Sigmoid colon (tissue), 7 donors: ENCODE results near the gene NOX5. TPM values are rescaled to one million over a fixed set of nuclear protein-coding genes. Genes with fewer than 3 reads are reported as not detected.

Source experiments
- DNase-seq: peaks from one replicate; pipeline ENCODE4 v3.0.0-alpha.2; 2019
- H3K27ac ChIP-seq, 4 donors: fragments of 200-600 bp; sonication (generic); one replicate each; pipeline ENCODE4 v1.5.1; 2016 to 2019; ENCODE audit warnings: mild to moderate bottlenecking in 1 of 4
- H3K27me3 ChIP-seq, 3 donors: fragments of 200-600 bp; sonication (generic); one replicate each; pipeline ENCODE4 v1.5.1; 2019; ENCODE audit warnings: mild to moderate bottlenecking in 1 of 3
- H3K36me3 ChIP-seq, 4 donors: fragments of 200-600 bp; sonication (generic); one replicate each; pipeline ENCODE4 v1.5.1; 2016 to 2019
- H3K4me1 ChIP-seq, 4 donors: fragments of 200-600 bp; sonication (generic); one replicate each; pipeline ENCODE4 v1.5.1; 2017 to 2019
- H3K4me3 ChIP-seq, 4 donors: fragments of 200-600 bp; sonication (generic); one replicate each; pipeline ENCODE4 v1.5.1; 2017 to 2019; ENCODE audit warnings: mild to moderate bottlenecking in 2 of 4, moderate library complexity in 1 of 4
- H3K9me3 ChIP-seq, 4 donors: fragments of 200-600 bp in 3 of 4; sonication (generic) in 3 of 4; one replicate each; pipeline versions ENCODE4 v1.5.1 to v1.6.1; 2013 to 2019
- CTCF ChIP-seq, 4 experiments: fragments of 450-650 bp in 3 of 4; fragments of 200-600 bp in 1 of 4; IDR thresholded peaks; one replicate each; pipeline ENCODE4 v1.5.1; 2016 to 2019; ENCODE audit warnings: antibody characterized with exemption in 4 of 4, mild to moderate bottlenecking in 3 of 4, moderate library complexity in 2 of 4
- EP300 ChIP-seq, 4 donors: sonication (generic); formaldehyde crosslinking; IDR thresholded peaks; one replicate each; pipeline ENCODE4 v1.6.1; 2017; ENCODE audit warnings: antibody characterized with exemption in 4 of 4
- POLR2A ChIP-seq, 2 donors: fragments of 450-650 bp; IDR thresholded peaks; one replicate each; pipeline ENCODE4 v1.6.1; 2016; ENCODE audit warnings: antibody characterized with exemption in 2 of 2, mild to moderate bottlenecking in 2 of 2, moderate library complexity in 2 of 2
- POLR2AphosphoS5 ChIP-seq, 4 donors: sonication (generic); formaldehyde crosslinking; IDR thresholded peaks; one replicate each; pipeline ENCODE4 v1.6.1; 2017; ENCODE audit warnings: antibody characterized with exemption in 4 of 4
- WGBS, 2 donors: extraction: QIAGEN DNeasy Blood & Tissue Kit; methylation state at CpG; one replicate each; pipeline ENCODE4 v1.1.7; 2013; 5-methylcytosine and 5-hydroxymethylcytosine counted together
- intact Hi-C: fragments of 100-400 bp; cut with DNase I; formaldehyde crosslinking; loops from one replicate; pipeline ENCODE4 v1.15.1; 2023
- polyA plus RNA-seq, 3 donors: library from polyadenylated mRNA; stranded (reverse); fragments of 200-250 nt; gene quantifications; one replicate each; pipeline ENCODE4 v1.2.3, GENCODE V29; 2013
- total RNA-seq, 4 donors: library from RNA; depleted of rRNA; stranded (reverse); fragments of >200 nt; gene quantifications; one replicate each; pipeline ENCODE4 v1.1.0, GENCODE V29; 2016
- donor health status: healthy with polysubstance abuse.
- donor health status: Bipolar disorder and iron deficiency.
- donor health status: healthy.

NOX5 gene
- total and polyA plus RNA-seq, 7 donors, result 0.16 to 0.49 (median 0.36) TPM; not detected in 4

- TF ChIP-seq CTCF (IDR thresholded peaks at IDR 0.05), result no peak
- no peak for TF ChIP-seq EP300 (IDR thresholded peaks at IDR 0.05)
- TF ChIP-seq POLR2AphosphoS5 (IDR thresholded peaks at IDR 0.05), result no peak
- no peak for TF ChIP-seq POLR2A (IDR thresholded peaks at IDR 0.05)
- no peaks in the 10 kb centered on the region for H3K4me1 ChIP-seq
- no peak for DNase-seq
- intact Hi-C loops, result no loop called here
- no peak overlapping the region for H3K27ac ChIP-seq
- no peaks in the 10 kb centered on the region for H3K27me3 ChIP-seq
- no peaks in the 10 kb centered on the region for H3K9me3 ChIP-seq
- H3K36me3 ChIP-seq, result no peaks in the 10 kb centered on the region
- WGBS, 2 donors, result 79 to 81% methylated on average over 7 of the region's 7 CpGs
- H3K4me3 ChIP-seq, result no peak overlapping the region
Observed at GRCh38 chr15:68990231-68990991, 24.1 kb upstream of the NOX5 start.

- WGBS, 2 donors, result 80 to 82% methylated on average over 5 of the region's 5 CpGs
- no peak for DNase-seq
- no peaks in the 10 kb centered on the region for H3K9me3 ChIP-seq
- H3K36me3 ChIP-seq, result no peaks in the 10 kb centered on the region
- intact Hi-C loops, result no loop called here
- H3K27ac ChIP-seq, result no peak overlapping the region
- TF ChIP-seq POLR2A (IDR thresholded peaks at IDR 0.05) (no peak), POLR2AphosphoS5 (IDR thresholded peaks at IDR 0.05) (no peak), EP300 (IDR thresholded peaks at IDR 0.05) (no peak), CTCF (IDR thresholded peaks at IDR 0.05) (no peak)
- no peak overlapping the region for H3K4me3 ChIP-seq
- no peaks in the 10 kb centered on the region for H3K4me1 ChIP-seq
- H3K27me3 ChIP-seq, result no peaks in the 10 kb centered on the region
Observed at GRCh38 chr15:68990992-68991500, 23.4 kb upstream of the NOX5 start.

DNA sequence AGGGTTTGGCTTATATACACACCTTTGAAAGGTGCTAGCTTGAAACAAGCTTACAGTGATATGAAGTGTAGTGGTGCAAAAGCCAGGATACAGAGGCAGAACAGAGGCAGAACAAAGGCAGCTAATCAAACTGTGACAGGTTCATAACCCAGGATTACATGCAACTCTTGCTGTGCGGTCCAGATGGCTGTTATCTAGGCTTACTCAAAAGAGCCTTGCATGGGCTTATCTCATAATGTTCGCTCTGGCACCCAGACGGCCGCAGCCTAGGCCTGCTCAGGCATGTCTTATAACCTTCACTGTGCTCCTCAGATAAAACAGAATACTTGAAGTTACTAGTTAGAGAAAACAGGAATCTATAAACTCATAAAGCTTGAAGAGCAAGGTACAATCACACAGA, 22.8 kb upstream of the NOX5 start:
- no peaks in the 10 kb centered on the region for H3K9me3 ChIP-seq
- no peak for DNase-seq
- no peaks in the 10 kb centered on the region for H3K36me3 ChIP-seq
- no peaks in the 10 kb centered on the region for H3K4me1 ChIP-seq
- H3K27me3 ChIP-seq, result no peaks in the 10 kb centered on the region
- intact Hi-C loops, result no loop called here
- 84 to 93% methylated on average over 4 of the region's 4 CpGs for WGBS, 2 donors
- no peak overlapping the region for H3K27ac ChIP-seq
- no peak overlapping the region for H3K4me3 ChIP-seq
- TF ChIP-seq EP300 (IDR thresholded peaks at IDR 0.05) (no peak), CTCF (IDR thresholded peaks at IDR 0.05) (no peak), POLR2AphosphoS5 (IDR thresholded peaks at IDR 0.05) (no peak), POLR2A (IDR thresholded peaks at IDR 0.05) (no peak)

DNA sequence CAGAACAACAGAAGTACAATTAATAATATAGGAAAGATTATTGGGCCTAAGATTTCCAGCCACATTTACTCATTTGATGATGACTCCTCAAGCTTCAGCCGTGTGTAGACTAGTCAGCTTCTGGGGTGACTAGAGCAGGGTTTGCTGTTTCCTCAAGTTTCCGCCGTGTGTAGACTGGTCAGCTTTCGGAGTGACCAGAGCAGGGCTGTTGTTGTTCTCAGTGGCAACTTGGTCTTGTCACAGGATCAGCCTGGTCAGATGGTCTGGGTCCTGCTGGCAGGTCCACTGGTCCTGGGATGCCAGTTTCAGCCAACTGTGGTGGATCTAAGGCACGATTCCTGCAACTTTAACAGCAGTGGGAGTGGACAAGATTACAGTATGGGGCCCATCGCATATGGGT, 21.8 kb upstream of the NOX5 start:
- Histone ChIP-seq H3K9me3 (no peaks in the 10 kb centered on the region), H3K36me3 (no peaks in the 10 kb centered on the region), H3K4me1 (no peaks in the 10 kb centered on the region), H3K4me3 (no peak overlapping the region), H3K27me3 (no peaks in the 10 kb centered on the region), H3K27ac (no peak overlapping the region)
- intact Hi-C loops, result no loop called here
- DNase-seq, result no peak
- TF ChIP-seq EP300 (IDR thresholded peaks at IDR 0.05) (no peak), POLR2A (IDR thresholded peaks at IDR 0.05) (no peak), CTCF (IDR thresholded peaks at IDR 0.05) (no peak), POLR2AphosphoS5 (IDR thresholded peaks at IDR 0.05) (no peak)
- 94 to 95% methylated on average over 6 of the region's 6 CpGs for WGBS, 2 donors
